Trophoblast cell (in vitro differentiated cells and primary cell): ENCODE data around the gene DBF4.
"Not testable (repeated sequence)": the region's sequence is repeated elsewhere in the genome, so short reads cannot be mapped to it uniquely, and the experiment has no call there.

Experiments
- DNase-seq, 2 donors: peaks; one replicate each; pipeline ENCODE4 v3.0.0-alpha.2; 2016
- H2AFZ ChIP-seq: 2 replicates; pipeline ENCODE4 v1.6.1; 2013; ENCODE audit warnings: low read length, moderate library complexity, mild to moderate bottlenecking; ENCODE audit not compliant: insufficient read depth, poor library complexity
- H2AK5ac ChIP-seq: 2 replicates; pipeline ENCODE4 v1.6.1; 2013; ENCODE audit warnings: mild to moderate bottlenecking, low read length
- H2BK120ac ChIP-seq: 2 replicates; pipeline ENCODE4 v1.6.1; 2013; ENCODE audit warnings: low read length, mild to moderate bottlenecking, moderate library complexity; ENCODE audit not compliant: insufficient read depth, poor library complexity
- H2BK12ac ChIP-seq: 2 replicates; pipeline ENCODE4 v1.6.1; 2013; ENCODE audit warnings: mild to moderate bottlenecking, low read length, moderate library complexity
- H2BK5ac ChIP-seq: 2 replicates; pipeline ENCODE4 v1.6.1; 2013; ENCODE audit warnings: low read length, low read depth, moderate library complexity, mild to moderate bottlenecking; ENCODE audit not compliant: poor library complexity
- H3K14ac ChIP-seq: 2 replicates; pipeline ENCODE4 v1.6.1; 2013; ENCODE audit warnings: mild to moderate bottlenecking, low read length
- H3K18ac ChIP-seq: 2 replicates; pipeline ENCODE4 v1.6.1; 2013; ENCODE audit warnings: mild to moderate bottlenecking, low read length
- H3K23ac ChIP-seq: 2 replicates; pipeline ENCODE4 v1.6.1; 2013; ENCODE audit warnings: low read length
- H3K27ac ChIP-seq: 2 replicates; pipeline ENCODE4 v1.5.1; 2013; ENCODE audit warnings: low read depth, mild to moderate bottlenecking, inconsistent platforms, low read length, moderate library complexity
- H3K27me3 ChIP-seq: 2 replicates; pipeline ENCODE4 v1.6.1; 2013; ENCODE audit warnings: inconsistent platforms, mild to moderate bottlenecking, low read length, moderate library complexity; ENCODE audit not compliant: insufficient read depth
- H3K36me3 ChIP-seq, 2 experiments: 1 replicate in 1 of 2; 2 replicates in 1 of 2; pipeline ENCODE4 v1.6.1; 2013; ENCODE audit warnings: low read length in 2 of 2, mild to moderate bottlenecking in 2 of 2, moderate library complexity in 1 of 2; ENCODE audit not compliant: insufficient read depth in 2 of 2, control insufficient read depth in 1 of 2
- H3K4ac ChIP-seq: 2 replicates; pipeline ENCODE4 v1.6.1; 2013; ENCODE audit warnings: low read depth, mild to moderate bottlenecking, low read length, moderate library complexity
- H3K4me1 ChIP-seq, 2 experiments: 1 replicate in 1 of 2; 2 replicates in 1 of 2; pipeline ENCODE4 v1.6.1; 2013; ENCODE audit warnings: low read length in 2 of 2, mild to moderate bottlenecking in 2 of 2, moderate library complexity in 1 of 2; ENCODE audit not compliant: insufficient read depth in 2 of 2, control insufficient read depth in 1 of 2
- H3K4me2 ChIP-seq: 2 replicates; pipeline ENCODE4 v1.6.1; 2013; ENCODE audit warnings: inconsistent platforms, mild to moderate bottlenecking, low read length, moderate library complexity
- H3K4me3 ChIP-seq: 2 replicates; pipeline ENCODE4 v1.5.1; 2013; ENCODE audit warnings: mild to moderate bottlenecking, low read depth, low read length, inconsistent platforms
- H3K79me1 ChIP-seq: one replicate; pipeline ENCODE4 v1.6.1; 2013; ENCODE audit warnings: low read length
- H3K79me2 ChIP-seq: 2 replicates; pipeline ENCODE4 v1.6.1; 2013; ENCODE audit warnings: low read length, mild to moderate bottlenecking; ENCODE audit not compliant: control insufficient read depth, insufficient read depth, poor library complexity
- H3K9ac ChIP-seq: 2 replicates; pipeline ENCODE4 v1.6.1; 2013; ENCODE audit warnings: mild to moderate bottlenecking, low read length
- H3K9me3 ChIP-seq: 2 replicates; pipeline ENCODE4 v1.6.1; 2013; ENCODE audit warnings: low read depth, mild to moderate bottlenecking, control low read depth, inconsistent platforms, low read length; ENCODE audit not compliant: insufficient read depth
- H4K12ac ChIP-seq: 2 replicates; pipeline ENCODE4 v1.6.1; 2013; ENCODE audit warnings: low read depth, mild to moderate bottlenecking, low read length, moderate library complexity
- H4K8ac ChIP-seq: 2 replicates; pipeline ENCODE4 v1.6.1; 2013; ENCODE audit warnings: low read depth, mild to moderate bottlenecking, low read length, moderate library complexity
- H4K91ac ChIP-seq: one replicate; pipeline ENCODE4 v1.6.1; 2013; ENCODE audit warnings: low read depth, mild to moderate bottlenecking, low read length, moderate library complexity
- WGBS: extraction: QIAGEN DNeasy Blood & Tissue Kit; methylation state at CpG from one replicate; pipeline ENCODE4 v1.1.7; 2013; ENCODE audit warnings: missing lambda C conversion rate; ENCODE audit not compliant: insufficient read length, insufficient coverage; ENCODE audit errors: extremely low coverage; 5-methylcytosine and 5-hydroxymethylcytosine counted together

The DBF4 gene

GRCh38 chr7:87858417-87859100 lies 17.7 kb upstream of the DBF4 start:
- Histone ChIP-seq H3K27me3 (no peaks in the 10 kb centered on the region), H3K4me1 (no peaks in the 10 kb centered on the region), H4K12ac (no peak overlapping the region), H3K4me2 (no peak overlapping the region), H2BK120ac (no peak overlapping the region), H3K9ac (no peak overlapping the region), H3K4me3 (no peak overlapping the region), H3K36me3 (peaks cover 2 to 4% of the 10 kb centered on the region in 2 experiments), H3K79me2 (no peaks in the 10 kb centered on the region), H3K27ac (no peak overlapping the region), H2AFZ (no peak overlapping the region), H4K8ac (no peak overlapping the region), H2BK5ac (no peak overlapping the region), H3K23ac (no peak overlapping the region), H2BK12ac (no peak overlapping the region), H3K79me1 (no peaks in the 10 kb centered on the region), H3K9me3 (no peaks in the 10 kb centered on the region), H2AK5ac (no peak overlapping the region), H3K14ac (no peak overlapping the region), H4K91ac (no peak overlapping the region), H3K4ac (no peak overlapping the region), H3K18ac (no peak overlapping the region)
- no CpG with 5 or more reads among the region's 3 CpGs for WGBS
- peak in 1 of 2 donors; percentile 8 for DNase-seq

DNA sequence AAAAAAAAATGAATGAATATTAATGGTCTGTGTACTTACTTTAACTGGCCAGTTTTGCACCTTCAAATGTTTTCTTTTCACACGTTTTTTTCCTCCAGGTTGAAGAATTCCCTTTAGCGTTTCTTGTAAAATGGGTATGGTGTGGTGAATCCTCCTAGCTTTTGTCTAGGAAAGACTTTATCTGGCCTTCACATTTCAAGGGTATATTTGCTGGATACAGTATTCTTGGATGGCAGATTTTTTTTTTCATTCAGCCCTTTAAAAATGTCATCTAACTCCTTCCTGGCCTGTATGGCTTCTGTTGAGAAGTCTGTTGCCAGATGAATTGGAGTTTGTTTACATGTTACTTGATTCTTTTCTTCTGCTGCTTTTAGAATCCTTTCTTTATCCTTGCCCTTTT lies 10.2 kb upstream of the DBF4 start:
- H4K91ac ChIP-seq: no peak overlapping the region
- no peak overlapping the region for H2AFZ ChIP-seq
- H3K4ac ChIP-seq: no peak overlapping the region
- no peak overlapping the region for H2BK120ac ChIP-seq
- no peaks in the 10 kb centered on the region for H3K27me3 ChIP-seq
- WGBS: no CpG with 5 or more reads among the region's 2 CpGs
- H3K27ac ChIP-seq: no peak overlapping the region
- no peak overlapping the region for H3K18ac ChIP-seq
- H3K4me3 ChIP-seq: no peak overlapping the region
- H3K14ac ChIP-seq: no peak overlapping the region
- no peak overlapping the region for H4K8ac ChIP-seq
- no peak overlapping the region for H4K12ac ChIP-seq
- no peak for DNase-seq
- no peak overlapping the region for H3K23ac ChIP-seq
- H3K9ac ChIP-seq: no peak overlapping the region
- peaks cover 7% of the 10 kb centered on the region for H3K9me3 ChIP-seq
- H2BK12ac ChIP-seq: no peak overlapping the region
- no peaks in the 10 kb centered on the region for H3K4me1 ChIP-seq
- H3K79me1 ChIP-seq: no peaks in the 10 kb centered on the region
- no peak overlapping the region for H2AK5ac ChIP-seq
- no peaks in the 10 kb centered on the region for H3K79me2 ChIP-seq
- H2BK5ac ChIP-seq: no peak overlapping the region
- peaks cover 5% of the 10 kb centered on the region in 2 experiments for H3K36me3 ChIP-seq
- no peak overlapping the region for H3K4me2 ChIP-seq

DNA sequence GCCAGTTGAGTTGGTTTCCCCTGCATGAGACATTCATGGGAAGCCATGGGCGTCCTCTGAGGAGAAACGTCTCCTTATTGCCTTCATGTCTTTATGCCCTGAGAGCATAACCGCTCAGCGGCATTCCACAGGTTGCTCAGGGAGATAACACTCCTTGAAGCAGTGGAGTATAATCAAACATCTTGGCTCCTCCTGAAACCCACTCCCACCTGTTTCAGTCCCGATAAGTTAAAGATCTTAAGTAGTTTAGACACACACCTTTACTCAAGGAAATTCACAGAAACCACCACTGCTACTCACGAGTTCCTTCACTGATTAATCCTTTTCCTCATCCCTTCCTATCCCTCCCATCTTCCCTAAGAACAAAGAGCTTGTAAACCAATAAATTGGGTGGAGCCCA lies 9.8 kb upstream of the DBF4 start:
- not testable (repeated sequence) for H3K27ac ChIP-seq, H2AK5ac ChIP-seq, H3K14ac ChIP-seq, H3K9me3 ChIP-seq, H2AFZ ChIP-seq, H2BK5ac ChIP-seq, H3K4me3 ChIP-seq, H3K23ac ChIP-seq, H2BK12ac ChIP-seq, H2BK120ac ChIP-seq, H4K91ac ChIP-seq, H3K27me3 ChIP-seq, H3K9ac ChIP-seq, H3K4ac ChIP-seq, H3K79me1 ChIP-seq, H3K18ac ChIP-seq, H3K4me1 ChIP-seq, H4K8ac ChIP-seq, H3K4me2 ChIP-seq, H4K12ac ChIP-seq, H3K36me3 ChIP-seq, H3K79me2 ChIP-seq
- no CpG with 5 or more reads among the region's 6 CpGs for WGBS
- peak in 1 of 2 donors; percentile 12 for DNase-seq

DNA sequence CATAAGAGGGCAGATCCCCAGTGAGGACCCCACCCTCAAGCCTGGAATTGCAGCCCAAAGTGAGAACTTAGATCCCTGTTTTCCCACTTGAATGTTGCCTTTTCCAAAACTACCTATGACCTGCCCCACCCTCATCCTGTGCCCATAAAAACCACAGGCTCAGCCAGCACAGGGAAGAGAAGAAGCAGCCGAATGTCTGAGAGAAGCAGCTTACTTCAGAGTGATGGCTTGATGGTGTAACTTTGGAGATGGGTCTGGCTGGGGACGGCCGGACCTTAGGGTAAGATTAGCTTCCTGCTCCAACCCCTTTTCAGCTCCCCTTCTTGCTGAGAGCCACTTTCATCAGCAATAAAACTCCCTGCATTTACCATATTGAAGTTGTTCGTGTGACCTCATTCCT lies 5.8 kb upstream of the DBF4 start:
- Histone ChIP-seq H3K4ac (no peak overlapping the region), H3K4me2 (no peak overlapping the region), H2AK5ac (no peak overlapping the region), H3K4me3 (no peak overlapping the region), H2BK5ac (no peak overlapping the region), H2BK12ac (no peak overlapping the region), H3K79me2 (no peaks in the 10 kb centered on the region), H4K91ac (no peak overlapping the region), H3K14ac (no peak overlapping the region), H4K12ac (no peak overlapping the region), H2BK120ac (no peak overlapping the region), H3K27ac (no peak overlapping the region), H3K23ac (no peak overlapping the region), H2AFZ (no peak overlapping the region), H3K9ac (no peak overlapping the region), H3K4me1 (no peaks in the 10 kb centered on the region), H3K9me3 (peaks cover 7% of the 10 kb centered on the region), H3K79me1 (no peaks in the 10 kb centered on the region), H3K36me3 (peaks cover 4 to 6% of the 10 kb centered on the region in 2 experiments), H4K8ac (no peak overlapping the region), H3K18ac (no peak overlapping the region), H3K27me3 (no peaks in the 10 kb centered on the region)
- WGBS: no CpG with 5 or more reads among the region's 4 CpGs
- no peak for DNase-seq
